ENCODE measurements around the gene SDCCAG8. TPM values are rescaled to one million over a fixed set of nuclear protein-coding genes. Genes with fewer than 3 reads are reported as not detected.

The SDCCAG8 gene
- total RNA-seq, 1 donor from 2014 or later, result 70.4 TPM

- intact Hi-C loops (cut with DNase I), result no loop called here
- no peak for DNase-seq (ENCODE audit: low spot score)
Observed at GRCh38 chr1:243272401-243272800, 16.6 kb downstream of the SDCCAG8 start.

DNA sequence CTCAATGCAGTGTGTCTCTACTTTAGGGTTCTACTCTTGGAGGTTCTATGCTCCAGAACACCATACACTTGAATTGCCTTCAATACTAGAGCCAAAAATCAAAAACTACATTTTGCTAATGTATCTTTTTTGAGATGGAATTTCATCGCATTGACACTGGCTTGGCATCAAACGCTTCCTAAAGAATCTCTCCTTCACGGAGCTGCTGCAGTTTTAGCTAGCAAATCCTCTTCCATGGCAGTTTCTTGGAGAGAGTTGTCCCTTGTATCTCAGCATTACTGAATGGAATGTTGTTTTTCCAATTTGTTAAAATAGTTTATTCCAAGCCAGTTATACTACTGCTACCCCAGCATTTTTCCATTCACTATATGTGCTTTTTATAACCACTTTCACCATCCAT lies 17.7 kb downstream of the SDCCAG8 start:
- ATAC-seq (no peak), DNase-seq (ENCODE audit: low spot score) (no peak)
- intact Hi-C loops (cut with DNase I), result no loop called here

More at GRCh38 chr1:243272401-243272800, 16.6 kb downstream of the SDCCAG8 start:
- no peak for ATAC-seq

GRCh38 chr1:243273945-243274344 lies 18.1 kb downstream of the SDCCAG8 start:
- DNase-seq (ENCODE audit: low spot score), result no peak
- intact Hi-C loops (cut with DNase I), result no loop called here
- ATAC-seq, result no peak

DNA sequence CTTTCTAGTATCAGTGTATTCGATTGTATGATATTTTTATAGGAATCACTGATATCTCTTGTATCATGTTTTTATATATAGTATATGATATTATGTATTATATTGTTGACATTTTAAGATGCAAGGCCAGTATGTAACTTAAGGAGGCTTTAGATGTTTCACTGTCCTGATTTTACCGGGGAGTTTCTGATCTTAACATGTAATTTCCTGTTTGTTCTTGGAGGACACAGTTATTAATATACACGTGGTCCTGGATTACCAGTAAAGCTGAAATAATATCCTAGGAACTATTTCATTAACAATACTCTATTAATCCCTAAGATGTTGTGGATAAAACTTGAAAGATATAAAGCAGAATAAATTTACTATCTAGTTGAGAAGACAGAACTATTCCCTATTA lies 19.5 kb downstream of the SDCCAG8 start:
- intact Hi-C loops (cut with DNase I), result no loop called here
- ATAC-seq (no peak), DNase-seq (ENCODE audit: low spot score) (no peak)

GRCh38 chr1:243280571-243281129 lies 24.8 kb downstream of the SDCCAG8 start:
- intact Hi-C loops (cut with DNase I), result no loop called here
- no peak for DNase-seq (ENCODE audit: low spot score)
- ATAC-seq, result no peak

DNA sequence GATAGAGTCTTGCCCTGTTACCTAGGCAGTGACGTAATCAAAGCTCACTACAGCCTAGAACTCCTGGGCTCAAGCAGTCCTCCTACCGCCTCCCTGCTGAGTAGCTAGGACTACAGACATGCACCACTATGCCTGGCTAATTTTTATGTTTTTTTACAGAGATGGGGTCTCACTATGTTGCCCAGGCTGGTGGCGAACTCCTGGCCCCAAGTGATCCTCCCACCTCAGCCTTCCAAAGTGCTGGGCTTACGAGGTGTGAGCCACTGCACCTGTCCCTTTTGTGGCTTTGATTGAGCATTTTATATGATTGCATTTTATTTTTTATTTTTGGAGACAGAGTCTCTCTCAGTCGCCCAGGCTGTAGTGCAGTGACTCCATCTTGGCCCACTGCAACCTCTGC lies 25.8 kb downstream of the SDCCAG8 start:
- DNase-seq (ENCODE audit: low spot score) (no peak), ATAC-seq (no peak)
- intact Hi-C loops (cut with DNase I), result no loop called here

DNA sequence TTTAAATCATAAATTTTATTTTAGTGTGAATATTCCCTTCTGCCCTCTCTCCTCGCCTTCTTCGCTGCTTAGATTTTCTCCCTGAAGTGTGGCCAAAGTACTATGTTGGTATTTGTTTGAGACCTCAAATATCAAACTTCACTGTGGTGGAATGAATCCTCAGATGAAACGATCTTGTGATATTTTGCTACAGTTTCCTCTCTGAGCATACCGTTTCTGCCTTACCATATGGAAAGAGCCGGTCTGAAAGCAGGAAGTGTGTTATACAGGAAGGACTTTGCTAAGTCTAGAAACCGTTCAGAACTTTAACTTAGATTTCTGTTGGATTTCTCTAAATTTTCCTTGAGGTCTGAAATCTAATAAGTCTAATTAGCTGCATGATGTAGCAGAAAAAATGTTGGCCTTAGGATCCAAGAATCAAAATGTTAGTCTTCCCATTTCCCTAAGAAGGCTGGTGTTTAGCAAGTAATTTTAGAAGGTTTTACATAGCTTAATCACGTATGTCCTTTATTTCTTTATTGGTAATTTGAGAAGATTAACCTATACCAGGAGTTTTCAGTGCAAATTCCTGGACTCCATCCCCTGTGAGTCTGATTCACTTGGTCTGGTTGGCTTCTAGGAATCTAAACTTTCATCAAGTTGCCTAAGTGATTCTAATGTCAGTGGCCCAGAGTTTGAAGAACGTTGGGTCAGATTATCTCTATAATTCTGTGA lies 30.7 kb downstream of the SDCCAG8 start:
- intact Hi-C loops (cut with DNase I), result no loop called here
- no peak for DNase-seq (ENCODE audit: low spot score)
- ATAC-seq, result peak; percentile 67

DNA sequence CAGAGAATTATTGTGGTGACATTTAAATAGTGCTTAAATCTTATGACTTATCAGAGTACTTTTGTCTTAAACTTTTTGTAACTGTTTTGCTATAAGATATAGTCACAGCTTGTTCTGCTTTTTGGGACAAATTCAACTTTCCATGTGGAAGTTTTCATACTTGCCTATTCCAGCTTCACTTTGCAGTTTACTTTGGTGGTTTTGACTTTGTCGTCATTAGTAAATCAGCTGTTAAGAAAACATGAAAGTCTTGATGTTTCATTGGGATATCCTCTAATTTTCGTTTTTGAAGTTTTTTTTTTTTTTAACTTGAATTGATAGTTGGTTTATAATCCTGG lies 31.3 kb downstream of the SDCCAG8 start:
- intact Hi-C loops (cut with DNase I), result no loop called here
- DNase-seq (ENCODE audit: low spot score) (no peak), ATAC-seq (peak; percentile 50)

DNA sequence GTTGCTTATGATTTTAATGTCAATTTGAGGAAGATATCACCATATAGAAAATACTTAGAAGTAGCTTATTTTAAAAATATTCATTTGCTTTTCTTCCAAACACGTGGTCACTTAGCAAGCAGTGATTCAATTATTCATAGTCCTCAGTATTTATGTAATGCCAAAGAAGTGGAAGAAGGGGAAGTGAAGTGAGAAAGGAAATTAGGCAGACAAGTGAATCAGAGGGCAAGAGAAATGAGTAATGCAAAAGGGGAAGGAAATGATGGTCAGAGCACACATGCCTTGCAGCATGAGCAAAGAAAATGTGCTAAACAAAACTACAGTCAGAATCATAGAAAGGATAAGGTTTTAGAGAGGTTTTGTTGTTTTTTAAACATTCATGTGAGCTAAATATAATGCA lies 31.8 kb downstream of the SDCCAG8 start:
- intact Hi-C loops (cut with DNase I), result no loop called here
- ATAC-seq, result peak; percentile 85
- no peak for DNase-seq (ENCODE audit: low spot score)

GRCh38 chr1:243288062-243288461 lies 32.2 kb downstream of the SDCCAG8 start:
- intact Hi-C loops (cut with DNase I), result no loop called here
- DNase-seq (ENCODE audit: low spot score) (no peak), ATAC-seq (no peak)

- ATAC-seq, result no peak
- intact Hi-C loops (cut with DNase I), result no loop called here
- no peak for DNase-seq (ENCODE audit: low spot score)
Observed at GRCh38 chr1:243291292-243291691, 35.5 kb downstream of the SDCCAG8 start.

DNA sequence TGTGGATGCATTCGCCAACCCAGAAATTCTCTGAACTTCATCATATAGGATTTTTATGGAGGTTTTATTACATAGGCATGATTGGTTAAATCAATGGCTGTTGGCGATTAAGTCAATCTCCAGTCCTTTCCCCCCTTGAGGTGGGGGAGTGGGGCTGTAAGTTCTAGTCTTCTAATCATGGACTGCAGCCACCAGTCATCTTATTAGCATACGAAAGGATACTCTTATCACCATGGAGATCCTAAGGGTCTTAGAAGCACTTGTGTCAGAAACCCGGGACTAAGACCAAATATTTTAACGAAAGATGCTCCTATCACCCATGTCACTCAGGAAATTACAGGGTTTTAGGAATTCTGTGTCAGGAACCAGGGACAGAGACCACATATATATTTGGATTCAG lies 36.3 kb downstream of the SDCCAG8 start:
- DNase-seq (ENCODE audit: low spot score) (no peak), ATAC-seq (no peak)
- intact Hi-C loops (cut with DNase I), result no loop called here

- no peak for DNase-seq (ENCODE audit: low spot score)
- intact Hi-C loops (cut with DNase I), result no loop called here
- ATAC-seq, result no peak
Observed at GRCh38 chr1:243293941-243294722, 38.3 kb downstream of the SDCCAG8 start.

DNA sequence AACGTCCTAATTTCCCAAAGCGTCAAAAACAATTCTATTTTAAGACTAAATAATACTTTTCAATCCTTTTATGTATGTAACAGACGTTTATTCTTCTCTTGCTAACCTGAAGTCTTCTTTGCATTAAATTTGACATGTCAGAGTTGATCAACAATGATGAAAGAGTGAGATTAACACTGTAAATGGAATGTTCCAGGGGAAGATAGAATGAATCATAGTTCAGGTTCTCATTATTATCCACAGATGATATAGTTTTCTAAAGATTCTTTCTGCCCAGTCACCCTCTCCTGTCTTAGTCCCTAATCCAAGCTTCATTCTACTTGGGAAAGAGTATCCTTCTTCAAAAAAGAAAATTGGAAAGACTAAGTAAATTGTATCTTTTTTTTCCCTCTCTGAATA lies 38.9 kb downstream of the SDCCAG8 start:
- intact Hi-C loops (cut with DNase I), result no loop called here
- ATAC-seq, result no peak
- no peak for DNase-seq (ENCODE audit: low spot score)

- intact Hi-C loops (cut with DNase I), result no loop called here
- ATAC-seq, result no peak
- no peak for DNase-seq (ENCODE audit: low spot score)
Observed at GRCh38 chr1:243299069-243299468, 43.2 kb downstream of the SDCCAG8 start.

DNA sequence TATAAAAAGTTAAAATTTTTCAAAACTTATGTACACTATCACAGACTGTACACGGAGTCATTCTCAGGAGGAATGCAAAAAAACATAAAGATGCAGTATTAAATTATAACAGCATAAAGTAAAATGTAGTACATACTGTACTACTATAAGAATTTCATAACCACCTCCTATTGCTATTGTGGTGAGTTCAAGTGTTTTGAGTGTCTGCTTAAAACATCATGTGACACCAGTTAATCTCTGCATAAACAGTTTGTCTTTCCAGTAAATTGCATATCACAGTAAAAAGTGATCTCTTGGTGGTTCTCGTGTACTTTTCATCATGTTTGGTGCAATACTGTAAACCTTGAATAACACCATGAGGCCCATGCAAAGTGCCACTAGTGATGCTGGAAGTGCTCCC lies 45.2 kb downstream of the SDCCAG8 start:
- intact Hi-C loops (cut with DNase I), result no loop called here
- ATAC-seq (no peak), DNase-seq (ENCODE audit: low spot score) (no peak)

GRCh38 chr1:243311809-243312208 lies 56.0 kb downstream of the SDCCAG8 start:
- DNase-seq (ENCODE audit: low spot score) (no peak), ATAC-seq (no peak)
- intact Hi-C loops (cut with DNase I), result no loop called here

DNA sequence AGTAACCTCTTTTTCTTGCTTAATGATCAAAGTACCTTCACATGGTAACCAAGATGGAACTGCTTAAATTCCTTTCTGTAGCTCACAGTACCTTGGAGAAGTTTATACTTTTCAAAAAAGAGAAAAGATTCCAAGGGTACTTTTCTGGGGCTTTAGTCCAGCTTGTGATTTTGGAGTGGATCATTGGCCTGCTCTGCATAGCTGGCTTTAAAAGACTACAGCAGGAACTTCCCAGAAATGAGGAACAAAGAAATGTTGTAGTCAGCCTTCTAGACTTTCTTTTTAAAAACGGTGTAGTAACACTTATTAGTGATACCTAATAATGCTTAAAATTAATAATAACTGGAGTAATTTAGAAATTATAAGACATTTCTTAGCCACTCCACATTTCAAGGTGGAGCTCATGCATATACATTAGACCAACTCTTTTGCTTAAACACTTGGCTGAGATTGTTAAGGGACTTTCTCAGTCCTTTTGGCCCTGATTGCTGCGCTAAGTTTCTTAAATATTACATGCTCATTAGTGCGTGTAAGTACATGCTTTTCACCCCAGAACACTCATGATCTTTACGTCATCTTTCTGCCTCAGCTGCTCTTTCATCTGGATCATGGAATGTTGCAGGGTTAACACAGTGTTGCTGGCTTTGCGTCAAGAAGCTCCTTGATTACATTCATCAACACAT lies 57.3 kb downstream of the SDCCAG8 start:
- ATAC-seq, result peak; percentile 67
- DNase-seq (ENCODE audit: low spot score), result no peak
- intact Hi-C loops (cut with DNase I), result no loop called here

- DNase-seq (ENCODE audit: low spot score), result no peak
- no peak for ATAC-seq
- intact Hi-C loops (cut with DNase I), result no loop called here
Observed at GRCh38 chr1:243313635-243314536, 58.0 kb downstream of the SDCCAG8 start.

Measured in sciatic nerve (tissue), 2 donors.